Loucy (cell line): ENCODE measurements around the gene PDS5B.

Experiments used
- H2AFZ ChIP-seq: fragments of 200-600 bp; sonication (generic); 2 replicates; pipeline ENCODE4 v1.6.0; 2016; ENCODE audit warnings: antibody characterized with exemption, mild to moderate bottlenecking, low read length, moderate library complexity
- H3F3A ChIP-seq: fragments of 200-600 bp; 2 replicates; pipeline ENCODE4 v1.6.0; 2016; ENCODE audit warnings: antibody characterized with exemption, low read depth, mild to moderate bottlenecking
- H3K27me3 ChIP-seq: fragments of 200-600 bp; sonication (generic); 2 replicates; pipeline ENCODE4 v1.6.1; 2014; ENCODE audit warnings: low read length, mild to moderate bottlenecking; ENCODE audit not compliant: insufficient read depth, poor library complexity, severe bottlenecking
- H3K36me3 ChIP-seq: fragments of 200-600 bp; sonication (generic); 2 replicates; pipeline ENCODE4 v1.6.1; 2016; ENCODE audit warnings: low read length; ENCODE audit not compliant: insufficient read depth
- H3K4me1 ChIP-seq: fragments of 200-600 bp; sonication (generic); 2 replicates; pipeline ENCODE4 v1.5.1; 2014; ENCODE audit warnings: low read length, mild to moderate bottlenecking; ENCODE audit not compliant: insufficient read depth, poor library complexity, severe bottlenecking
- H3K4me2 ChIP-seq: fragments of 200-600 bp; sonication (generic); 2 replicates; pipeline ENCODE4 v1.6.0; 2014; ENCODE audit warnings: antibody characterized with exemption, low read length, low read depth, mild to moderate bottlenecking; ENCODE audit not compliant: poor library complexity, severe bottlenecking
- H3K4me3 ChIP-seq: fragments of 200-600 bp; sonication (generic); 2 replicates; pipeline ENCODE4 v1.5.1; 2014; ENCODE audit warnings: low read length, mild to moderate bottlenecking, mixed read lengths; ENCODE audit not compliant: poor library complexity, severe bottlenecking
- H3K79me2 ChIP-seq: fragments of 200-600 bp; sonication (generic); 2 replicates; pipeline ENCODE4 v1.6.1; 2014; ENCODE audit warnings: low read length; ENCODE audit not compliant: insufficient read depth
- H3K9ac ChIP-seq: fragments of 200-600 bp; sonication (generic); 2 replicates; pipeline ENCODE4 v1.6.0; 2014; ENCODE audit warnings: mild to moderate bottlenecking, low read depth, low read length, moderate library complexity; ENCODE audit not compliant: poor library complexity, severe bottlenecking
- H3K9me2 ChIP-seq: fragments of 200-600 bp; sonication (generic); replicated peaks from 2 replicates; pipeline ENCODE4 v1.6.1; 2016; ENCODE audit warnings: low read depth, low read length, mixed read lengths
- H3K9me3 ChIP-seq: fragments of 200-600 bp; sonication (generic); 2 replicates; pipeline ENCODE4 v1.6.1; 2014; ENCODE audit warnings: mild to moderate bottlenecking, antibody characterized with exemption, low read length, low read depth; ENCODE audit not compliant: insufficient read depth
- H4K20me1 ChIP-seq: fragments of 200-600 bp; sonication (generic); 2 replicates; pipeline ENCODE4 v1.6.0; 2014; ENCODE audit warnings: antibody characterized with exemption, low read length, mild to moderate bottlenecking; ENCODE audit not compliant: insufficient read depth, poor library complexity, severe bottlenecking
- EZH2phosphoT487 ChIP-seq: fragments of 200-600 bp; IDR thresholded peaks from 2 replicates; pipeline ENCODE4 v1.6.1; 2018; ENCODE audit warnings: antibody characterized with exemption, mild to moderate bottlenecking, moderate library complexity, borderline replicate concordance
- TF ChIP-seq, protein P1 (sequence below): fragments of 200-600 bp; sonication (generic); conservative IDR thresholded peaks from 2 replicates; pipeline ENCODE4 v1.5.1; 2014; ENCODE audit warnings: mild to moderate bottlenecking, antibody characterized with exemption, low read length

PDS5B gene

DNA sequence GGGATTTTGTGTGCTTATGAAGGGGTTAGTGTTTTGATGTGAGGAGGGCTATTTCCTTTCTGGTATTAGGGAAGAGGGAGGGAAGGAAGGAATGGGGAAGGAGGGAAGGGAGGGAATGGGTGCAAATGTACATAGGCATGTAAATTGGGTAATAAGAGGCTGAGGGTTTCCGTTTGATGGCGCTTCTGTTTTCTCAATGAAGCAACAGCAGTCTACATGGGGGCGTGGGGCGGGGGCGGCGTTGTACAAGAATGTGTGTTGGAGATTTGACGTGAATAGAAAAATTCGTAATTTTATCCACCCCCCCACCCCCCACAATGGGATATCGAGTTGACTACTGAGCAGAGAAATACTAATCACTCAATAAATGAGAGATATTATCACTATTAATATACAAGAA is 52.5 kb downstream of the PDS5B start:
- H3K4me1 ChIP-seq = peaks cover 15% of the 10 kb centered on the region
- no peaks in the 10 kb centered on the region for H3K9me2 ChIP-seq
- no peak overlapping the region for H3K4me3 ChIP-seq
- peaks cover 98% of the 10 kb centered on the region for H3K79me2 ChIP-seq
- H3K9ac ChIP-seq = no peak overlapping the region
- H3K36me3 ChIP-seq = no peaks in the 10 kb centered on the region
- H2AFZ ChIP-seq = no peak overlapping the region
- H3K27me3 ChIP-seq = no peaks in the 10 kb centered on the region
- H3K4me2 ChIP-seq = no peak overlapping the region
- H4K20me1 ChIP-seq = peaks cover 42% of the 10 kb centered on the region
- no peaks in the 10 kb centered on the region for H3F3A ChIP-seq
- TF ChIP-seq, protein P1, sequence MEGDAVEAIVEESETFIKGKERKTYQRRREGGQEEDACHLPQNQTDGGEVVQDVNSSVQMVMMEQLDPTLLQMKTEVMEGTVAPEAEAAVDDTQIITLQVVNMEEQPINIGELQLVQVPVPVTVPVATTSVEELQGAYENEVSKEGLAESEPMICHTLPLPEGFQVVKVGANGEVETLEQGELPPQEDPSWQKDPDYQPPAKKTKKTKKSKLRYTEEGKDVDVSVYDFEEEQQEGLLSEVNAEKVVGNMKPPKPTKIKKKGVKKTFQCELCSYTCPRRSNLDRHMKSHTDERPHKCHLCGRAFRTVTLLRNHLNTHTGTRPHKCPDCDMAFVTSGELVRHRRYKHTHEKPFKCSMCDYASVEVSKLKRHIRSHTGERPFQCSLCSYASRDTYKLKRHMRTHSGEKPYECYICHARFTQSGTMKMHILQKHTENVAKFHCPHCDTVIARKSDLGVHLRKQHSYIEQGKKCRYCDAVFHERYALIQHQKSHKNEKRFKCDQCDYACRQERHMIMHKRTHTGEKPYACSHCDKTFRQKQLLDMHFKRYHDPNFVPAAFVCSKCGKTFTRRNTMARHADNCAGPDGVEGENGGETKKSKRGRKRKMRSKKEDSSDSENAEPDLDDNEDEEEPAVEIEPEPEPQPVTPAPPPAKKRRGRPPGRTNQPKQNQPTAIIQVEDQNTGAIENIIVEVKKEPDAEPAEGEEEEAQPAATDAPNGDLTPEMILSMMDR = no peak
- no peak for TF ChIP-seq EZH2phosphoT487
- no peaks in the 10 kb centered on the region for H3K9me3 ChIP-seq

DNA sequence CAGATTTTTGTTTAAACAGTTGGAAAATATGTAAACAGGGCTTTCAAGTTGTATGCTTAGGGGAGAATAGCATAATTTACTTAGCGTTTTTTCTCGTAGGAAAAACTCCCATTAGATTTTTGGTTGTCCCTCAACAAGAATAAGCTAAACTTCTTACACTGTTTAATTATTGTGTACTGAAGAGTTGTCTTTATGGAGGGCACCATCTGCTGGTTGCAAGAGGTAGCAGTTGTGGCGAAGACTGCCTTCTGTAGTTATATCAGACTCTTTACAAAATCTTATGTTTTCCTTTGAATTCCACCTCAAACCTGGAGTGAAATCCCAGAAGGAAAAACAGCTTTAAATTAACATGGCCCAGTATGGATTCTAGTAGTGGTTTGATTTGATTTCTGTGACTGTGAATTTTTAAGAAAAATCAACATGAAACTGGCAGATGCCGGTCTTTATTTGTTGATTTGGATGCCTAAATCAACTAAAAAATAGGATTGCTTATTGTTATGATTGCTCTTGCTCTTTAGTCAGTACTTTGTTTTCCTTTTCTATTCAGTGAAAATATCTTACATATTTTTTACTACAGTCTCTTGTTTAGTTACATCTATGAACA is 53.4 kb downstream of the PDS5B start:
- Histone ChIP-seq H3K4me1 (peaks cover 8% of the 10 kb centered on the region), H3K79me2 (peaks cover 98% of the 10 kb centered on the region), H3K9me2 (no peaks in the 10 kb centered on the region), H3K4me2 (no peak overlapping the region), H3K27me3 (no peaks in the 10 kb centered on the region), H2AFZ (no peak overlapping the region), H3K9ac (no peak overlapping the region), H3K9me3 (no peaks in the 10 kb centered on the region), H4K20me1 (peaks cover 43% of the 10 kb centered on the region), H3K36me3 (no peaks in the 10 kb centered on the region), H3K4me3 (no peak overlapping the region), H3F3A (no peaks in the 10 kb centered on the region)
- TF ChIP-seq, protein P1 = peak; percentile 93
- no peak for TF ChIP-seq EZH2phosphoT487

DNA sequence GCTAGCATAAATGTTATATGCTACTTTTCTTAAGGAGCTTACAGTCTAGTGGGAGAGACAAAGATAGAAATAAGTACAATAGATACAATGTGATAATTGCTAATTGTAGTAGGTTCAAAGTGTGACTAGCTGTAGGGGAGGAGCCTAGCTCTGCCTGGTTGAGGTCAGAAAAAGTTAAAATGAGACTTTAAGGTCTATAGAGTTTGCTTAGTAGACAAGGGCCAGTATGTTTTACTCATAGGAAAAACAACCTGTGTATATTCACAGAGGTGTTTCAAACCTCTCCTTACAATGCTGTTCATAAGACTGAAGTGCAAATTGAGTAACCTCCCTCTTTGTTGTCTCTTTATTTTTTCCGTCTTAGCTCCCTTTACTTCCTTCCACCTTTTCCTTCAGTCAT is 56.1 kb downstream of the PDS5B start:
- TF ChIP-seq EZH2phosphoT487 = no peak
- TF ChIP-seq, protein P1 = no peak
- H3K9ac ChIP-seq = no peak overlapping the region
- H3K4me1 ChIP-seq = peaks cover 19% of the 10 kb centered on the region
- H3K4me2 ChIP-seq = peak overlapping the region; percentile 13
- H3K4me3 ChIP-seq = no peak overlapping the region
- no peak overlapping the region for H2AFZ ChIP-seq
- no peaks in the 10 kb centered on the region for H3F3A ChIP-seq
- no peaks in the 10 kb centered on the region for H3K36me3 ChIP-seq
- no peaks in the 10 kb centered on the region for H3K9me2 ChIP-seq
- peaks cover 64% of the 10 kb centered on the region for H4K20me1 ChIP-seq
- H3K9me3 ChIP-seq = no peaks in the 10 kb centered on the region
- peaks cover 98% of the 10 kb centered on the region for H3K79me2 ChIP-seq
- no peaks in the 10 kb centered on the region for H3K27me3 ChIP-seq
